ENCODE measurements around the gene YPEL2.

DNA sequence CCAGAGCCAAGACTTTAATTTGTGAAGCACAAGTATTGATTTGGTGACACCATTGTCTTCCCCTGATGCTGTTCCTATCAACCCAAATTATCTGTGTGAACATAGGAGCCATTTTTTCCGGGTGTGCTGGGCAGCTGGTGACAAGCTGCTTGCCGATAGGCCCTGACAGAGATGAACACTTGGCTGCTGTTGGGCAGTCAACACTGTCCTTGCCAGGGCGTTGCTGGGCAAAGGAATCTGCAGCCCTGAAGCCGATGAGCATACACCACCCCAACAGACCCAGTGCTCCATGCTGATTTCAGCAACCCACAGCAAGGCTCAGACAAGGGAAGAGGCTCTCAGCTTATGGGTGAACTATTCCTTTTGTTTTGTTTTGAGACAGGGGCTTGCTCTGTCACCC, 105.4 kb downstream of the YPEL2 start:
- TF ChIP-seq, protein P1, sequence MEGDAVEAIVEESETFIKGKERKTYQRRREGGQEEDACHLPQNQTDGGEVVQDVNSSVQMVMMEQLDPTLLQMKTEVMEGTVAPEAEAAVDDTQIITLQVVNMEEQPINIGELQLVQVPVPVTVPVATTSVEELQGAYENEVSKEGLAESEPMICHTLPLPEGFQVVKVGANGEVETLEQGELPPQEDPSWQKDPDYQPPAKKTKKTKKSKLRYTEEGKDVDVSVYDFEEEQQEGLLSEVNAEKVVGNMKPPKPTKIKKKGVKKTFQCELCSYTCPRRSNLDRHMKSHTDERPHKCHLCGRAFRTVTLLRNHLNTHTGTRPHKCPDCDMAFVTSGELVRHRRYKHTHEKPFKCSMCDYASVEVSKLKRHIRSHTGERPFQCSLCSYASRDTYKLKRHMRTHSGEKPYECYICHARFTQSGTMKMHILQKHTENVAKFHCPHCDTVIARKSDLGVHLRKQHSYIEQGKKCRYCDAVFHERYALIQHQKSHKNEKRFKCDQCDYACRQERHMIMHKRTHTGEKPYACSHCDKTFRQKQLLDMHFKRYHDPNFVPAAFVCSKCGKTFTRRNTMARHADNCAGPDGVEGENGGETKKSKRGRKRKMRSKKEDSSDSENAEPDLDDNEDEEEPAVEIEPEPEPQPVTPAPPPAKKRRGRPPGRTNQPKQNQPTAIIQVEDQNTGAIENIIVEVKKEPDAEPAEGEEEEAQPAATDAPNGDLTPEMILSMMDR (IDR thresholded peaks at IDR 0.05) = no peak
- no peak for TF ChIP-seq POLR2A (IDR thresholded peaks at IDR 0.05)
